AG10803 (cell line): ENCODE results near the gene COL4A4.

Experiments used
- DNase-seq: peaks from one replicate; pipeline ENCODE4 v3.0.0; 2010; ENCODE audit warnings: low read depth
- H3K4me3 ChIP-seq: 2 replicates; pipeline ENCODE4 v1.5.1; 2011; ENCODE audit warnings: mild to moderate bottlenecking, low read length, control low read depth
- CTCF ChIP-seq: conservative IDR thresholded peaks from 2 replicates; pipeline ENCODE4 v1.5.1; 2011; ENCODE audit warnings: mild to moderate bottlenecking, low read length, control low read depth, inconsistent platforms

Gene COL4A4

GRCh38 chr2:227057060-227057459 is 106.9 kb downstream of the COL4A4 start:
- no peak for TF ChIP-seq CTCF
- H3K4me3 ChIP-seq, result no peak overlapping the region
- no peak for DNase-seq

- no peak for DNase-seq
- no peak for TF ChIP-seq CTCF
Observed at GRCh38 chr2:227054006-227054405, 110.0 kb downstream of the COL4A4 start.

GRCh38 chr2:227052879-227053278 is 111.1 kb downstream of the COL4A4 start:
- TF ChIP-seq CTCF, result no peak
- H3K4me3 ChIP-seq, result no peak overlapping the region
- DNase-seq, result no peak

More at GRCh38 chr2:227054006-227054405, 110.0 kb downstream of the COL4A4 start:
- H3K4me3 ChIP-seq, result no peak overlapping the region

GRCh38 chr2:227043981-227044380 is 120.0 kb downstream of the COL4A4 start:
- no peak for TF ChIP-seq CTCF
- H3K4me3 ChIP-seq, result no peak overlapping the region
- DNase-seq, result no peak

GRCh38 chr2:227038550-227039189 is 125.3 kb downstream of the COL4A4 start:
- no peak for DNase-seq
- TF ChIP-seq CTCF, result no peak
- H3K4me3 ChIP-seq, result no peak overlapping the region

- DNase-seq, result no peak
- no peak overlapping the region for H3K4me3 ChIP-seq
- TF ChIP-seq CTCF, result no peak
Observed at GRCh38 chr2:227036527-227036926, 127.5 kb downstream of the COL4A4 start.

- TF ChIP-seq CTCF, result no peak
- DNase-seq, result no peak
Observed at GRCh38 chr2:227035711-227036367, 128.2 kb downstream of the COL4A4 start.

More at GRCh38 chr2:227035711-227036367, 128.2 kb downstream of the COL4A4 start:
- H3K4me3 ChIP-seq, result no peak overlapping the region
